WTC11 (cell line): ENCODE measurements around the gene HOXA10.

Experiments
- CREB1 ChIP-seq: sonication (generic); formaldehyde crosslinking; IDR thresholded peaks from 2 replicates; pipeline ENCODE4 v1.8.0; 2023; ENCODE audit warnings: mild to moderate bottlenecking, missing genetic modification reagents
- CTCF ChIP-seq: fragments of 200-600 bp; IDR thresholded peaks from 2 replicates; pipeline ENCODE4 v1.8.0; 2022; ENCODE audit warnings: antibody characterized with exemption
- FOXK1 ChIP-seq: sonication (generic); formaldehyde crosslinking; IDR thresholded peaks from 2 replicates; pipeline ENCODE4 v1.8.0; 2022; ENCODE audit warnings: mild to moderate bottlenecking, moderate library complexity, missing genetic modification reagents
- FOXP4 ChIP-seq: sonication (generic); formaldehyde crosslinking; IDR thresholded peaks from 2 replicates; pipeline ENCODE4 v1.8.0; 2022; ENCODE audit warnings: mild to moderate bottlenecking, missing genetic modification reagents
- JUN ChIP-seq: sonication (generic); formaldehyde crosslinking; IDR thresholded peaks from 2 replicates; pipeline ENCODE4 v1.8.0; 2023; ENCODE audit warnings: mild to moderate bottlenecking, missing genetic modification reagents
- MAX ChIP-seq: sonication (generic); formaldehyde crosslinking; IDR thresholded peaks from 2 replicates; pipeline ENCODE4 v1.8.0; 2022; ENCODE audit warnings: mild to moderate bottlenecking, missing genetic modification reagents
- NFE2L1 ChIP-seq: sonication (generic); formaldehyde crosslinking; IDR thresholded peaks from 2 replicates; pipeline ENCODE4 v1.8.1; 2023; ENCODE audit warnings: missing genetic modification reagents
- NFYB ChIP-seq: sonication (generic); formaldehyde crosslinking; conservative IDR thresholded peaks from 2 replicates; pipeline ENCODE4 v1.8.0; 2022; ENCODE audit warnings: low read depth, missing genetic modification reagents
- NR2C2 ChIP-seq: sonication (generic); formaldehyde crosslinking; IDR thresholded peaks from 2 replicates; pipeline ENCODE4 v1.8.0; 2022; ENCODE audit warnings: mild to moderate bottlenecking, missing genetic modification reagents
- SP1 ChIP-seq: sonication (generic); formaldehyde crosslinking; conservative IDR thresholded peaks from 2 replicates; pipeline ENCODE4 v1.8.1; 2022; ENCODE audit warnings: missing genetic modification reagents
- ZNF121 ChIP-seq: sonication (generic); formaldehyde crosslinking; IDR thresholded peaks from 2 replicates; pipeline ENCODE4 v1.8.0; 2023; ENCODE audit warnings: missing genetic modification reagents
- ZNF263 ChIP-seq: sonication (generic); formaldehyde crosslinking; IDR thresholded peaks from 2 replicates; pipeline ENCODE4 v1.8.1; 2022; ENCODE audit warnings: low read depth, mild to moderate bottlenecking, moderate library complexity, missing genetic modification reagents
- TF ChIP-seq, protein P1 (sequence below): sonication (generic); formaldehyde crosslinking; IDR thresholded peaks from 2 replicates; pipeline ENCODE4 v1.8.0; 2022; ENCODE audit warnings: mild to moderate bottlenecking, missing genetic modification reagents

GRCh38 chr7:27210441-27211083 is 36.4 kb upstream of the HOXA10 start:
- TF ChIP-seq SP1 (CRISPR knock-in tag) = 0 out of 2 replicates have a peak, but pooled peaks have one; percentile 28
- TF ChIP-seq NFYB (CRISPR knock-in tag) = no peak
- TF ChIP-seq, protein P1, sequence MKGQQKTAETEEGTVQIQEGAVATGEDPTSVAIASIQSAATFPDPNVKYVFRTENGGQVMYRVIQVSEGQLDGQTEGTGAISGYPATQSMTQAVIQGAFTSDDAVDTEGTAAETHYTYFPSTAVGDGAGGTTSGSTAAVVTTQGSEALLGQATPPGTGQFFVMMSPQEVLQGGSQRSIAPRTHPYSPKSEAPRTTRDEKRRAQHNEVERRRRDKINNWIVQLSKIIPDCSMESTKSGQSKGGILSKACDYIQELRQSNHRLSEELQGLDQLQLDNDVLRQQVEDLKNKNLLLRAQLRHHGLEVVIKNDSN (CRISPR knock-in tag) = no peak
- TF ChIP-seq MAX (CRISPR knock-in tag) = no peak
- TF ChIP-seq CREB1 (CRISPR knock-in tag) = no peak
- no peak for TF ChIP-seq JUN (CRISPR knock-in tag)
- TF ChIP-seq CTCF = peak; percentile 68
- TF ChIP-seq ZNF121 = no peak
- no peak for TF ChIP-seq NR2C2 (CRISPR knock-in tag)
- TF ChIP-seq NFE2L1 = no peak
- no peak for TF ChIP-seq FOXK1 (CRISPR knock-in tag)
- no peak for TF ChIP-seq ZNF263 (CRISPR knock-in tag)
- TF ChIP-seq FOXP4 (CRISPR knock-in tag) = no peak
